Liver (tissue), 9 donors: ENCODE results near the gene FGF19. TPM values are rescaled to one million over a fixed set of nuclear protein-coding genes. Genes with fewer than 3 reads are reported as not detected.

Source experiments
- DNase-seq: peaks from one replicate; pipeline ENCODE4 v3.0.0-alpha.2; 2017; ENCODE audit warnings: low spot score
- H3K27ac ChIP-seq, 2 donors: one replicate each; pipeline ENCODE4 v1.7.0; 2013; ENCODE audit warnings: inconsistent platforms in 2 of 2, low read length in 2 of 2, control low read depth in 1 of 2, low read depth in 1 of 2, mild to moderate bottlenecking in 1 of 2
- H3K27me3 ChIP-seq, 4 donors: one replicate each; pipeline versions ENCODE4 v1.6.1 to v1.7.0; 2013; ENCODE audit warnings: low read length in 3 of 4, inconsistent platforms in 1 of 4, mild to moderate bottlenecking in 1 of 4, moderate library complexity in 1 of 4; ENCODE audit not compliant: control insufficient read depth in 4 of 4, insufficient read depth in 4 of 4
- H3K36me3 ChIP-seq, 4 donors: one replicate each; pipeline versions ENCODE4 v1.6.1 to v1.7.0; 2013; ENCODE audit warnings: low read length in 3 of 4, mild to moderate bottlenecking in 3 of 4, low read depth in 1 of 4, moderate library complexity in 1 of 4; ENCODE audit not compliant: control insufficient read depth in 4 of 4, insufficient read depth in 3 of 4
- H3K4me1 ChIP-seq, 4 donors: one replicate each; pipeline versions ENCODE4 v1.6.1 to v1.7.0; 2013; ENCODE audit warnings: low read length in 3 of 4, mild to moderate bottlenecking in 3 of 4, moderate library complexity in 1 of 4; ENCODE audit not compliant: control insufficient read depth in 4 of 4, insufficient read depth in 4 of 4
- H3K4me3 ChIP-seq, 3 donors: one replicate each; pipeline versions ENCODE4 v1.6.1 to v1.7.0; 2013; ENCODE audit warnings: low read length in 3 of 3, control low read depth in 1 of 3, low read depth in 1 of 3, mild to moderate bottlenecking in 1 of 3
- H3K9ac ChIP-seq, 2 donors: one replicate each; pipeline ENCODE4 v1.7.0; 2013; ENCODE audit warnings: low read length in 2 of 2, mild to moderate bottlenecking in 2 of 2, moderate library complexity in 2 of 2, control low read depth in 1 of 2, low read depth in 1 of 2
- H3K9me3 ChIP-seq, 4 donors: one replicate each; pipeline versions ENCODE4 v1.6.1 to v1.7.0; 2013; ENCODE audit warnings: low read length in 3 of 4; ENCODE audit not compliant: control insufficient read depth in 4 of 4
- FOXA1 ChIP-seq: IDR thresholded peaks from 2 replicates; pipeline ENCODE4 v1.6.1; 2016; ENCODE audit warnings: antibody characterized with exemption
- FOXA2 ChIP-seq: IDR thresholded peaks from 2 replicates; pipeline ENCODE4 v1.6.1; 2016; ENCODE audit warnings: antibody characterized with exemption
- GABPA ChIP-seq, 2 donors: IDR thresholded peaks in 1 of 2; conservative IDR thresholded peaks in 1 of 2; 2 replicates each; pipeline ENCODE4 v1.6.1; 2016; ENCODE audit warnings: antibody characterized with exemption in 2 of 2, mild to moderate bottlenecking in 1 of 2, moderate library complexity in 1 of 2
- HNF4G ChIP-seq: IDR thresholded peaks from 2 replicates; pipeline ENCODE4 v1.6.1; 2016; ENCODE audit warnings: antibody characterized with exemption
- JUND ChIP-seq, 2 donors: IDR thresholded peaks; 2 replicates each; pipeline ENCODE4 v1.6.1; 2016; ENCODE audit warnings: antibody characterized with exemption in 2 of 2
- MAX ChIP-seq: IDR thresholded peaks from 2 replicates; pipeline ENCODE4 v1.6.1; 2016; ENCODE audit warnings: antibody characterized with exemption
- NR2F2 ChIP-seq: IDR thresholded peaks from 2 replicates; pipeline ENCODE4 v1.6.1; 2016; ENCODE audit warnings: antibody characterized with exemption
- REST ChIP-seq: IDR thresholded peaks from 2 replicates; pipeline ENCODE4 v1.6.1; 2016; ENCODE audit warnings: antibody characterized with exemption, mild to moderate bottlenecking
- TAF1 ChIP-seq: conservative IDR thresholded peaks from 2 replicates; pipeline ENCODE4 v1.6.1; 2016; ENCODE audit warnings: antibody characterized with exemption, mild to moderate bottlenecking
- YY1 ChIP-seq: IDR thresholded peaks from 2 replicates; pipeline ENCODE4 v1.6.1; 2016; ENCODE audit warnings: antibody characterized with exemption, mild to moderate bottlenecking
- ZBTB33 ChIP-seq: IDR thresholded peaks from 2 replicates; pipeline ENCODE4 v1.6.1; 2016; ENCODE audit warnings: antibody characterized with exemption
- WGBS: extraction: QIAGEN DNeasy Blood & Tissue Kit; methylation state at CpG from one replicate; pipeline ENCODE4 v1.1.7; 2013; 5-methylcytosine and 5-hydroxymethylcytosine counted together
- polyA plus RNA-seq, 2 donors: library from polyadenylated mRNA; stranded (reverse) in 1 of 2; unstranded in 1 of 2; fragments of 200-250 nt in 1 of 2; fragments of >200 nt in 1 of 2; fragmentation: Nextera tagmentation in 1 of 2; extraction: Ambion mirVana in 1 of 2; gene quantifications; one replicate each; pipeline versions ENCODE4 v1.2.1 to v1.2.3, GENCODE V29; 2013 to 2015
- total RNA-seq, 2 donors: library from RNA; depleted of rRNA; stranded (reverse); fragments of >200 nt; gene quantifications; one replicate each; pipeline ENCODE4 v1.2.3, GENCODE V29; 2014
- donor health status: healthy.
- donor health status: healthy.
- donor health status: healthy.
- donor health status: healthy.
- donor health status: healthy.

The FGF19 gene
- total and polyA plus RNA-seq, 4 donors = 0.09 TPM; not detected in 3

GRCh38 chr11:69674886-69675714 is 28.7 kb downstream of the FGF19 start, which contains the start of gene LTO1 (continued):
- peak; percentile 80 for TF ChIP-seq ZBTB33
- no peak for TF ChIP-seq JUND (IDR thresholded peaks at IDR 0.05)
- TF ChIP-seq NR2F2 = no peak
- peak; percentile 16 for TF ChIP-seq FOXA1
- no peak for TF ChIP-seq HNF4G
- TF ChIP-seq REST = no peak
- peak; percentile 27 for TF ChIP-seq FOXA2
- TF ChIP-seq GABPA (IDR thresholded peaks at IDR 0.05 in 1 of 2, conservative IDR thresholded peaks at IDR 0.05 in 1 of 2) = peak; percentile 23 to 87

GRCh38 chr11:69674267-69674885 is 29.4 kb downstream of the FGF19 start:
- WGBS = 19% methylated on average over 18 of the region's 18 CpGs
- no peaks in the 10 kb centered on the region for H3K27me3 ChIP-seq
- TF ChIP-seq GABPA (IDR thresholded peaks at IDR 0.05 in 1 of 2, conservative IDR thresholded peaks at IDR 0.05 in 1 of 2) = no peak
- no peak for TF ChIP-seq FOXA1
- no peak for TF ChIP-seq REST
- TF ChIP-seq YY1 = no peak
- TF ChIP-seq MAX = no peak
- no peak for TF ChIP-seq TAF1
- peak overlapping the region in 1 of 2 donors; percentile 74 for H3K27ac ChIP-seq
- peak; percentile 53 for DNase-seq
- H3K4me3 ChIP-seq = peak overlapping the region; percentile 79 to 100 (median 97)
- H3K4me1 ChIP-seq = peaks cover 3 to 22% (median 14%) of the 10 kb centered on the region in 4 donors
- no peaks in the 10 kb centered on the region for H3K9me3 ChIP-seq
- H3K36me3 ChIP-seq = peaks cover 0 to 10% (median 4%) of the 10 kb centered on the region in 4 donors
- H3K9ac ChIP-seq = peak overlapping the region; percentile 0 to 92
